IPS-NIHi11 (cell line): Measurements from ENCODE around the gene GTPBP6.
"Not testable (repeated sequence)": the region's sequence is repeated elsewhere in the genome, so short reads cannot be mapped to it uniquely, and the experiment has no call there.

Source experiments
- DNase-seq: peaks from one replicate; pipeline ENCODE4 v3.0.0; 2012; ENCODE audit warnings: mixed read lengths, low spot score

GTPBP6 gene

GRCh38 chrX:264006-264405, 54.6 kb downstream of the GTPBP6 start:
- not testable (repeated sequence) for DNase-seq

- DNase-seq = no peak
Measured at GRCh38 chrX:262381-262909, 56.2 kb downstream of the GTPBP6 start.

- DNase-seq = no peak
Measured at GRCh38 chrX:261919-262352, 56.7 kb downstream of the GTPBP6 start.

- DNase-seq = no peak
Measured at GRCh38 chrX:261167-261918, 57.3 kb downstream of the GTPBP6 start.

- peak; percentile 12 for DNase-seq
Measured at GRCh38 chrX:259692-260355, 58.8 kb downstream of the GTPBP6 start.

- no peak for DNase-seq
Measured at GRCh38 chrX:258291-259040, 60.1 kb downstream of the GTPBP6 start.

- DNase-seq = peak; percentile 5
Measured at GRCh38 chrX:257681-258289, 60.8 kb downstream of the GTPBP6 start.

- DNase-seq = not testable (repeated sequence)
Measured at GRCh38 chrX:257054-257453, 61.5 kb downstream of the GTPBP6 start.

GRCh38 chrX:255923-256331, 62.7 kb downstream of the GTPBP6 start:
- DNase-seq = peak; percentile 5
